KMS-11 (cell line): ENCODE measurements around the gene ESPL1.

ENCODE experiments used
- H2AFZ ChIP-seq: fragments of 200-600 bp; sonication (generic); 2 replicates; pipeline ENCODE4 v1.6.1; 2016; ENCODE audit warnings: antibody characterized with exemption, mixed run types, low read depth
- H3K27ac ChIP-seq: fragments of 200-600 bp; sonication (generic); 2 replicates; pipeline ENCODE4 v1.6.1; 2016; ENCODE audit warnings: mild to moderate bottlenecking, mixed run types
- H3K27me3 ChIP-seq: fragments of 200-600 bp; sonication (generic); 2 replicates; pipeline ENCODE4 v1.6.1; 2017; ENCODE audit warnings: mild to moderate bottlenecking, low read depth, mixed run types, moderate library complexity; ENCODE audit not compliant: insufficient read depth
- H3K36me3 ChIP-seq: fragments of 200-600 bp; sonication (generic); 2 replicates; pipeline ENCODE4 v1.6.1; 2017; ENCODE audit warnings: mild to moderate bottlenecking, mixed run types; ENCODE audit not compliant: insufficient read depth
- H3K4me1 ChIP-seq: fragments of 200-600 bp; sonication (generic); 2 replicates; pipeline ENCODE4 v1.6.1; 2016; ENCODE audit warnings: mild to moderate bottlenecking, low read depth, mixed run types; ENCODE audit not compliant: poor library complexity, severe bottlenecking
- H3K4me2 ChIP-seq: fragments of 200-600 bp; sonication (generic); 2 replicates; pipeline ENCODE4 v1.7.0; 2016; ENCODE audit warnings: mild to moderate bottlenecking, mixed run types
- H3K4me3 ChIP-seq: fragments of 200-600 bp; sonication (generic); IDR thresholded peaks from 2 replicates; pipeline ENCODE4 v1.6.1; 2017; ENCODE audit warnings: low read depth, low read length, mixed read lengths; ENCODE audit not compliant: insufficient read depth
- H3K79me2 ChIP-seq: fragments of 200-600 bp; sonication (generic); 2 replicates; pipeline ENCODE4 v1.6.1; 2016; ENCODE audit warnings: low read depth, mixed run types; ENCODE audit not compliant: insufficient read depth
- H3K9ac ChIP-seq: fragments of 200-600 bp; sonication (generic); 2 replicates; pipeline ENCODE4 v1.6.1; 2016; ENCODE audit warnings: mild to moderate bottlenecking, mixed run types
- H4K20me1 ChIP-seq: fragments of 200-600 bp; sonication (generic); 2 replicates; pipeline ENCODE4 v1.6.1; 2016; ENCODE audit warnings: mild to moderate bottlenecking, mixed run types; ENCODE audit not compliant: insufficient read depth
- CTCF ChIP-seq: fragments of 200-600 bp; sonication (generic); conservative IDR thresholded peaks from 2 replicates; pipeline ENCODE4 v1.6.1; 2017; ENCODE audit warnings: low read depth, mild to moderate bottlenecking, antibody characterized with exemption, low read length, moderate library complexity, mixed read lengths

ESPL1 gene

GRCh38 chr12:53226815-53227214, 41.3 kb upstream of the ESPL1 start:
- no peaks in the 10 kb centered on the region for H3K36me3 ChIP-seq
- TF ChIP-seq CTCF = no peak
- no peaks in the 10 kb centered on the region for H4K20me1 ChIP-seq
- H2AFZ ChIP-seq = no peak overlapping the region
- no peak overlapping the region for H3K27ac ChIP-seq
- peaks cover 45% of the 10 kb centered on the region for H3K4me1 ChIP-seq
- no peaks in the 10 kb centered on the region for H3K27me3 ChIP-seq
- no peak overlapping the region for H3K4me3 ChIP-seq
- H3K79me2 ChIP-seq = peaks cover 10% of the 10 kb centered on the region; the same call in 1 of the 2 replicates
- H3K9ac ChIP-seq = no peak overlapping the region
- H3K4me2 ChIP-seq = no peak overlapping the region

GRCh38 chr12:53227341-53227740, 40.8 kb upstream of the ESPL1 start:
- H3K27ac ChIP-seq = no peak overlapping the region
- H3K27me3 ChIP-seq = no peaks in the 10 kb centered on the region
- H3K4me2 ChIP-seq = no peak overlapping the region
- peaks cover 41% of the 10 kb centered on the region for H3K4me1 ChIP-seq
- H3K36me3 ChIP-seq = no peaks in the 10 kb centered on the region
- no peak overlapping the region for H2AFZ ChIP-seq
- TF ChIP-seq CTCF = no peak
- H3K9ac ChIP-seq = no peak overlapping the region
- H4K20me1 ChIP-seq = no peaks in the 10 kb centered on the region
- H3K4me3 ChIP-seq = no peak overlapping the region
- peaks cover 10% of the 10 kb centered on the region; the same call in 1 of the 2 replicates for H3K79me2 ChIP-seq

GRCh38 chr12:53227836-53228235, 40.3 kb upstream of the ESPL1 start:
- Histone ChIP-seq H3K4me1 (peaks cover 41% of the 10 kb centered on the region), H3K4me3 (no peak overlapping the region), H4K20me1 (no peaks in the 10 kb centered on the region), H3K27ac (no peak overlapping the region), H3K79me2 (peaks cover 10% of the 10 kb centered on the region; the same call in 1 of the 2 replicates), H3K9ac (no peak overlapping the region), H3K4me2 (no peak overlapping the region), H3K27me3 (no peaks in the 10 kb centered on the region), H2AFZ (no peak overlapping the region), H3K36me3 (no peaks in the 10 kb centered on the region)
- no peak for TF ChIP-seq CTCF

- H3K4me3 ChIP-seq = no peak overlapping the region
- no peak for TF ChIP-seq CTCF
- no peak overlapping the region for H3K27ac ChIP-seq
- no peak overlapping the region for H3K4me2 ChIP-seq
- H2AFZ ChIP-seq = no peak overlapping the region
- peaks cover 43% of the 10 kb centered on the region for H3K4me1 ChIP-seq
- no peak overlapping the region for H3K9ac ChIP-seq
- H4K20me1 ChIP-seq = no peaks in the 10 kb centered on the region
- no peaks in the 10 kb centered on the region for H3K36me3 ChIP-seq
- no peaks in the 10 kb centered on the region for H3K27me3 ChIP-seq
- H3K79me2 ChIP-seq = peaks cover 10% of the 10 kb centered on the region; the same call in 1 of the 2 replicates
Observed at GRCh38 chr12:53229454-53229853, 38.6 kb upstream of the ESPL1 start.
